Liver (tissue), 3 donors: ENCODE results near the gene TBC1D13.
"Not testable (repeated sequence)": the region's sequence is repeated elsewhere in the genome, so short reads cannot be mapped to it uniquely, and the experiment has no call there.

Experiments
- ATF3 ChIP-seq: IDR thresholded peaks from 2 replicates; pipeline ENCODE4 v1.6.1; 2016; ENCODE audit warnings: antibody characterized with exemption
- CTCF ChIP-seq: fragments of 150-350 bp; IDR thresholded peaks from 2 replicates; pipeline ENCODE4 v1.5.1; 2017; ENCODE audit warnings: improper control_type of control experiment, low read depth, low read length; ENCODE audit not compliant: missing input control
- GABPA ChIP-seq, 2 donors: IDR thresholded peaks in 1 of 2; conservative IDR thresholded peaks in 1 of 2; 2 replicates each; pipeline ENCODE4 v1.6.1; 2016; ENCODE audit warnings: antibody characterized with exemption in 2 of 2, mild to moderate bottlenecking in 1 of 2, moderate library complexity in 1 of 2
- HNF4G ChIP-seq: IDR thresholded peaks from 2 replicates; pipeline ENCODE4 v1.6.1; 2016; ENCODE audit warnings: antibody characterized with exemption
- MAX ChIP-seq: IDR thresholded peaks from 2 replicates; pipeline ENCODE4 v1.6.1; 2016; ENCODE audit warnings: antibody characterized with exemption
- RAD21 ChIP-seq, 2 donors: IDR thresholded peaks; 2 replicates each; pipeline ENCODE4 v1.6.1; 2016; ENCODE audit warnings: antibody characterized with exemption in 2 of 2, mild to moderate bottlenecking in 2 of 2
- REST ChIP-seq: IDR thresholded peaks from 2 replicates; pipeline ENCODE4 v1.6.1; 2016; ENCODE audit warnings: antibody characterized with exemption, mild to moderate bottlenecking
- RXRA ChIP-seq, 2 donors: IDR thresholded peaks; 2 replicates each; pipeline ENCODE4 v1.6.1; 2017 to 2018; ENCODE audit warnings: antibody characterized with exemption in 2 of 2, mild to moderate bottlenecking in 1 of 2
- SP1 ChIP-seq: IDR thresholded peaks from 2 replicates; pipeline ENCODE4 v1.6.1; 2018; ENCODE audit warnings: antibody characterized with exemption, mild to moderate bottlenecking
- TAF1 ChIP-seq: conservative IDR thresholded peaks from 2 replicates; pipeline ENCODE4 v1.6.1; 2016; ENCODE audit warnings: antibody characterized with exemption, mild to moderate bottlenecking
- YY1 ChIP-seq: IDR thresholded peaks from 2 replicates; pipeline ENCODE4 v1.6.1; 2016; ENCODE audit warnings: antibody characterized with exemption, mild to moderate bottlenecking
- ZBTB33 ChIP-seq: IDR thresholded peaks from 2 replicates; pipeline ENCODE4 v1.6.1; 2016; ENCODE audit warnings: antibody characterized with exemption
- donor health status: healthy.
- donor health status: healthy.

GRCh38 chr9:128851779-128852600 is 64.9 kb downstream of the TBC1D13 start:
- TF ChIP-seq CTCF (peak; percentile 61), RXRA (IDR thresholded peaks at IDR 0.05) (peak; percentile 32 to 37), RAD21 (IDR thresholded peaks at IDR 0.05) (peak; percentile 84)
- not testable (repeated sequence) for TF ChIP-seq ZBTB33; GABPA (IDR thresholded peaks at IDR 0.05 in 1 of 2, conservative IDR thresholded peaks at IDR 0.05 in 1 of 2); SP1; TAF1; ATF3; HNF4G; REST; MAX; YY1
